Measurements from ENCODE around the gene PI4KB.
"Not testable (repeated sequence)": the region's sequence is repeated elsewhere in the genome, so short reads cannot be mapped to it uniquely, and the experiment has no call there.

The PI4KB gene

DNA sequence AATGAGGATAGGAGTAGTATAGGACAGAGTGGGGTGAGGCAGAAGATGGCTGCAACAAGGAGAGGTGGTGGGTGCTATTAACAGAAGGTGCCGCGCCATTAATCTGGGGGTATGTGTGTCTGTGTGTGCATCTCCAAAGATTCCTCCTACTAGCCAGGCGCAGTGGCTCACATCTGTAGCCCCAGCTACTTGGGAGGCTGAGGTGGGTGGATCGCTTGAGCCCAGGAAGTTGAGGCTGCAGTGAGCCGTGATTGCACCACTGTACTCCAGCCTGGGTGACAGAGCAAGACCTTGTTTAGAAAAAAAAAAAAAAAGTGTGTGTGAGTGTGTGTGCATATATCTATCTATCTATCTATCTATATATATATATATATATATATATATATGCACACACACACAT, 51.9 kb downstream of the PI4KB start:
- not testable (repeated sequence) for DNase-seq

DNA sequence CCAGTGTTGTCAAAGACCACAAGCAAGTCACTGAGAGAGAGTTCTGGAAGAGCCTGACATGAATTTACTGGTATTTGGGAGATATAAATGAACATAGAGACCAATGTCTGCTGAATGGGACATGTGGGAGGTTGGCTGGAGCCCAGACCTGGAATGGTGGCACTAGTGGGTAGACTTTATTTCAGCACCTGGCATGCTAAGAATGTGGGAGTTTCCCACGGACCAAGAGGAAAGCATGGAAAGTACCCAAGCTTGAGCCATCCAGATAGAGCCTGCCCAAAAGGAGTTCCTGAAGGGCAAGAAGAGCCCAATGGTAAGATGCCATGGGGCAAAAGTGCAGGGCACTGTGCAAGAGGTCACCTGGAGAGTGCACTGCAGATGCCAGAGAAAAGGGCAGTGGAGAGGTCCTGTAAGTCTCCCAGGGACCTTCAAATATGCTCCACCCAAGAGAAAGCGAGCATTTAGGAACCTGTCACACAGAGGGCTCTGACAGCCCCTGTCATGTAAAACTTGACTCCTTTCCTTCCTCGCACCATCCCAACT, 53.2 kb downstream of the PI4KB start:
- no peak for DNase-seq

DNA sequence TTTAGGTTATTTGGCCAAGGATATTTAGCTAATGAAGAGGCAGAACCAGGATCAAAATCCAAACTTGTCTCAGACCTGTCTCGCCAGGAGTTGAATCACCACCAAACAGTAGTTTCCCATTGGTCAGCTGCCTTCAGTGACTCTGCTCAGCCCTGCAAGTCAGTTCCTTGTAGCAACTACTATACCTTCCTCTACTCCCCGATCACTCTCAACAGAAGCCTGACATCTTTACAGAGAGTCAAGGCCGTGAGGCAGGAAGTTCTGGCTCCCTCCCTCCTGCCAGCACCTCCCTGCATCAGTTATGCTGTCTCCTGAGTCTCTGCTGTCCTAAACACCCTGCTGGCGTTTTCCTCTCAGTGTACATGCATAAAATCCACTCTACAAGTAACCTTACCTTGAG, 59.5 kb downstream of the PI4KB start:
- DNase-seq = no peak

DNA sequence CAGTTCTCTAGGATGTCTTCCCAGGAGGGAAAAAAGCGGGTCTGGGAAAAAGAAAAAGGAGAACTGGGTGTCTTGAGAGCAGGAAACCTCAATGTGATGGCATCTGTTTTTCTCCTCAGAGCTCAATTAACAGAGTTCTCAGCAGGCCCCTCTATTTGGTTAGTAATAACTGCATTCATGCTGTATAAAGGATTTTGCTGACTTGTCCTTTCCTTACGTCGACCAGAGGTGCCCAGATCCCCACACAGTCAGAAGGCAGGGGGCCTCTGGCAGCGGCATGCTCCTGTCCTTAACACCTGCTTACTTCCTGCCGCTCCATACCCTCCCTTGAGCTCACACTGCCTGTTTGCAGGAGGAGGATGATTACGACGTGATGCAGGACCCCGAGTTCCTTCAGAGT, 60.4 kb downstream of the PI4KB start:
- no peak for DNase-seq

GRCh38 chr1:151266315-151266714, 60.9 kb downstream of the PI4KB start:
- DNase-seq = no peak

GRCh38 chr1:151265446-151266236, 61.6 kb downstream of the PI4KB start:
- no peak for DNase-seq

- no peak for DNase-seq
These were observed 67.9 kb downstream of the PI4KB start for GRCh38 chr1:151259351-151259750.

DNA sequence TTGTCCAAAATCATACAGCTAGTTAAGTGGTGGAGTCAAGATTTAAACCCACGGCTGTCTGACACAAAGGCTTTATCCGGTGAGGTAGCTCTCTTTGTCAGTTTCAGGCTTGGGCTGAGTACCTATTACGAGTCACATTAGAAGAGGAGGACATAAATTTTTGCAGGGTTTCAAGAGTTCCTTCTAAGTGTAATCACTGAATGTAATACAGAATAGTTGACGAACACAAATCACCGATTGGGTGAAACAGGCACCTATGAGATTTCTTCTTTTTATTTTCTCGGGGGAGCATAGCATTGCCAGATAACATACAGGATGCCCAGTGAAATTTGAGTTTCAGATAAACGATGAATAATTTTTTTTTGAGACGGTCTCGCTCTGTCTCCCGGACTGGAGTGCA, 71.8 kb downstream of the PI4KB start:
- no peak for DNase-seq

DNA sequence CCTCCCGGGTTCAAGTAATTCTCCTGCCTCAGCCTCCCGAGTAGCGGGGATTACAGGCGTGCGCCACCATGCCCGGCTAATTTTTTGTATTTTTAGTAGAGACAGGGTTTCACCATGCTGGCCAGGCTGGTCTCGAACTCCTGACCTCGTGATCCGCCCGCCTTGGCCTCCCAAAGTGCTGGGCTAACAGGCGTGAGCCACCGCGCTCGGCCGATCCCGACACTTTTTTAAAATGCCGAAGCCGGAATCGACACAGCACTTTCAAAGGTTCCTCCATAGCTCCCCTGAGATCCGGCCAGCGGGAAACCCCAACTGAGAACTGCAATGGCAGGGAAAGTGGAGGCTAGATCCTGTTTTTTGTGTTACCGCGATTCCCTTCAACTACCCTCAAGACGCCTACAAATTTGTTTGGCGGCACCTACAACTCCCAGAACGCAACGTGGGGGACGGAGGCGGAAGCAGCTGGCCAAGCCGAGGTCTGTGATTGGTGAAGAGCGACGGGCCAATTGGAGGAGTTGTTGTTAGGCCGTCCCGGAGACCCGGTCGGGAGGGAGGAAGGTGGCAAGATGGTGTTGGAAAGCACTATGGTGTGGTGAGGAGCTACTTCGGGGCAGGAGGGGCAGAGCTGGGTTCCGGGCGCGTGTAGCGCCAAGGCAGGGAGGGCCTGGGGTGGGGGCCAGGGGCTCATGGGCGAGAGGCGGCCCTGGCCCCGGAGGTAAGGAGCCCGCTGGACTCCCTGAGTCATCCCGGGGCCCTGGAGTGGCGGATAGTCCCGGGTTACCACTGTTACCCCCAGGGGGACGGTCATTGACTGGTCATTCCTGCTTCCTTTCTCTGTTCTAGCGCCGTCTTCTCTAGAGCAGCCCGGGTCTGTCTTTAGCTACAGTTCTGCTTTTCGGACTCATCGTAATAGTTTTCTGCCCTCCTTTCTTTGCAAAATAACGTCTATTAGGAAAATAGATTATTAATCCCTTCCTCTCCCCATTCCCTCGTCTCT, 72.7 kb downstream of the PI4KB start, which contains the start of gene PSMD4:
Gene PSMD4, plus strand, starts transcription at position 518 of the 997 bp plus-strand sequence. Its CDS starts 49 bp downstream, at position 567.
- DNase-seq = peak; percentile 91

DNA sequence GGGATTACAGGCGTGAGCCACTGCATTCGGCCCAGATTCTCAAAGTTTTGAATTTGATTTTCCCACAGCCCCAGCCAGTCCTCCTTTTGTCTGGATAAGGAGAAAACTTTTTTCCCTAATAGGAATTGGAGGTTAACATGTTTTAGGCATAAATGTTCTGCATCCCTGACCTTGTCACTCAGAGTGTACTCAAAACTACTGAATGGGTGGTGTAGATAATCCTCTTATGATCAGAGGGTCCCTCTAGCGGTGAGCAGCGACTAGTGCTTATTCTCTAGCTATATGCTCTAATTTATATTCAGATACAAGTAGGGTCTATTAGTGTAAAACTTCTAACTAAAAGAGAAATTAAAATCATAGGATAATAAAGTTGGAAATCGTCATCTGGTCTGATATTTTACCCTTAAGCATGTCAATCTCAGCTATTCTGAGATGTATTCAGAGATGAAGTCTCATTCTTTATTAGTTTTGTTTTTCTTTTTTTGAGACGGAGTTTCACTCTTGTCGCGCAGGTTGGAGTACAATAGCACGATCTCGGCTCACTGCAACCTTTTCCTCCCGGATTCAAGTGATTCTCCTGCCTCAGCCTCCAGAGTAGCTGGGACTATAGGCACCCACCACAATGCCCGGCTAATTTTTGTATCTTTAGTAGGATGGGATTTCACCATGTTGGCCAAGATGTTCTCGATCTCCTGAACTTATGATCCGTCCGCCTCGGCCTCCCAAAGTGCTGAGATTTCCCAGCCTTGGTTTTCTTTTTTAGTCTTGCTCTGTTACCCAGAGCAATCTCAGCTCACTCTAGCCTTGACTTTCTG, 75.4 kb downstream of the PI4KB start:
- peak; percentile 77 for DNase-seq

DNA sequence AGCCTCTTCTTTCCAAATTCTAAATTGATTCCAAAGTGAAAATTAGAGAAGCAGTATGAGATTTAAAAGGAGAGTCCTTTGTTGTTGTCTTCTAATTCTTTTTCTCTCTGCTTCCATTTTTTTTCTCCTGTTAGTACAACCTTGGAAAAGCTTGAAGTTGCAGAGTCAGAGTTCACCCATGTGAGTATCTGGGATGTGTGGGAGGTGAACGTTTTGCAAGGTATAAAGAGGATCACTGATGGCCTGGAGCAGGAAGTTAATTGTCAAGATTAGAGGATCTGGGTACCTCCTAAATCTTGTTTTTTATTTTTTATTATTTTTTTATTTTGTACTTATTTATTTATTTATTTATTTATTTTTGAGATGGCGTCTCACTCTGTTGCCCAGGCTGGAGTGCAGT, 80.4 kb downstream of the PI4KB start:
- DNase-seq = no peak

DNA sequence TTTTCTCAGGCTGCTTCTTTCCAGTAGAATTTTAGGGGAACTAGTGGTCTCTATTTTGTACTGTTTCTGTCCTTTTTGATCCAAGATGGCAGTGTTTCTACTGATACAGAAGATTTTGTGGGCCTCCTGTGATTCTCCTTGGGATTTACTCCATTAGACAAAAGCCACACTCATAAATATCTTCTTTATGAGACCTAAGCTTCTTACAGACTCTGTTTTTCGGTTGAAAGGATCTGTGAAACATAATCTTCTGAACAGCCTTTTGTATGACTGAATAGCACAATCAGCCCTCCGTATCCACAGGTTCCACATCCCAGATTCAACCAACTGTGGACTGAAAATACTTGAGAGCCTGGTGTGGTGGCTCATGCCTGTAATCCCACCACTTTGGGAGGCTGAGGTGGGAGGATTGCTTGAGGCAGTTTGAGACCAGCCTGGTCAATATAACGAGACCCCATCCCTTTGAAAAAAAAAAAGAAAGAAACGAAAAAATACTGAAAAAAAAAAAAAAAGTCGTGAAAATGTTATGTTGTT, 83.5 kb downstream of the PI4KB start:
- DNase-seq = no peak

GRCh38 chr1:151242442-151242841, 84.8 kb downstream of the PI4KB start:
- DNase-seq = no peak
